NB4 (cell line): ENCODE measurements around the gene CD44.

Experiments used
- CTCF ChIP-seq: IDR thresholded peaks from one replicate; pipeline ENCODE4 v1.5.1; 2012; ENCODE audit warnings: low read depth, low read length
- MAX ChIP-seq: IDR thresholded peaks from 2 replicates; pipeline ENCODE4 v1.6.1; 2011; ENCODE audit warnings: low read depth, low read length
- MYC ChIP-seq: IDR thresholded peaks from 2 replicates; pipeline ENCODE4 v1.6.1; 2011; ENCODE audit warnings: low read depth, low read length
- POLR2A ChIP-seq: IDR thresholded peaks from 2 replicates; pipeline ENCODE4 v1.6.1; 2011; ENCODE audit warnings: mild to moderate bottlenecking; ENCODE audit not compliant: insufficient read length; ENCODE audit errors: extremely low read depth

GRCh38 chr11:35167426-35167954 lies 28.5 kb downstream of the CD44 start:
- TF ChIP-seq CTCF: no peak
- TF ChIP-seq MYC: no peak
- no peak for TF ChIP-seq MAX
- no peak for TF ChIP-seq POLR2A
